ENCODE measurements around the gene GPR39.
"Not testable (repeated sequence)": the region's sequence is repeated elsewhere in the genome, so short reads cannot be mapped to it uniquely, and the experiment has no call there.

The GPR39 gene

GRCh38 chr2:132521341-132521740 lies 104.7 kb downstream of the GPR39 start:
- Histone ChIP-seq H3K9ac (ENCODE audit: low read length) (no peak overlapping the region), H3K36me3 (ENCODE audit: low read length) (no peaks in the 10 kb centered on the region), H3K27ac (ENCODE audit: low read depth, low read length) (no peak overlapping the region), H3F3A (ENCODE audit: insufficient read depth) (no peaks in the 10 kb centered on the region), H3K4me2 (ENCODE audit: low read depth, low read length, poor library complexity, severe bottlenecking) (no peak overlapping the region), H3K27me3 (ENCODE audit: low read length) (no peaks in the 10 kb centered on the region), H3K79me2 (ENCODE audit: insufficient read depth, low read length) (no peaks in the 10 kb centered on the region), H2AFZ (ENCODE audit: low read depth, low read length, severe bottlenecking) (no peak overlapping the region), H4K20me1 (ENCODE audit: low read depth, low read length) (no peaks in the 10 kb centered on the region), H3K9me3 (ENCODE audit: insufficient read depth, low read length) (no peaks in the 10 kb centered on the region), H3K9me2 (replicated peaks; ENCODE audit: insufficient read depth, low read length) (no peaks in the 10 kb centered on the region), H3K4me3 (ENCODE audit: insufficient read depth, low read length, poor library complexity, severe bottlenecking) (no peak overlapping the region)
- TF ChIP-seq CTCF (IDR thresholded peaks at IDR 0.05; ENCODE audit: insufficient read depth, low read length, poor library complexity, severe bottlenecking): no peak
- TF ChIP-seq EZH2phosphoT487 (conservative IDR thresholded peaks at IDR 0.05; ENCODE audit: low read length): no peak

- no peak for TF ChIP-seq EZH2phosphoT487 (conservative IDR thresholded peaks at IDR 0.05; ENCODE audit: low read length)
- TF ChIP-seq CTCF (IDR thresholded peaks at IDR 0.05; ENCODE audit: insufficient read depth, low read length, poor library complexity, severe bottlenecking): no peak
- no peaks in the 10 kb centered on the region for H4K20me1 ChIP-seq (ENCODE audit: low read depth, low read length)
- H3K9ac ChIP-seq (ENCODE audit: low read length): no peak overlapping the region
- no peak overlapping the region for H3K27ac ChIP-seq (ENCODE audit: low read depth, low read length)
- no peaks in the 10 kb centered on the region for H3K9me2 ChIP-seq (replicated peaks; ENCODE audit: insufficient read depth, low read length)
- no peak overlapping the region for H3K4me3 ChIP-seq (ENCODE audit: insufficient read depth, low read length, poor library complexity, severe bottlenecking)
- H3K36me3 ChIP-seq (ENCODE audit: low read length): no peaks in the 10 kb centered on the region
- no peaks in the 10 kb centered on the region for H3K27me3 ChIP-seq (ENCODE audit: low read length)
- no peaks in the 10 kb centered on the region for H3F3A ChIP-seq (ENCODE audit: insufficient read depth)
- H3K79me2 ChIP-seq (ENCODE audit: insufficient read depth, low read length): no peaks in the 10 kb centered on the region
- H2AFZ ChIP-seq (ENCODE audit: low read depth, low read length, severe bottlenecking): no peak overlapping the region
- H3K9me3 ChIP-seq (ENCODE audit: insufficient read depth, low read length): no peaks in the 10 kb centered on the region
- no peak overlapping the region for H3K4me2 ChIP-seq (ENCODE audit: low read depth, low read length, poor library complexity, severe bottlenecking)
These were observed 106.3 kb downstream of the GPR39 start for GRCh38 chr2:132522901-132523300.

- not testable (repeated sequence) for H3K79me2 ChIP-seq (ENCODE audit: insufficient read depth, low read length); H3K27me3 ChIP-seq (ENCODE audit: low read length); H3K4me2 ChIP-seq (ENCODE audit: low read depth, low read length, poor library complexity, severe bottlenecking)
These were observed 120.5 kb downstream of the GPR39 start for GRCh38 chr2:132537061-132537460.

GRCh38 chr2:132538331-132538855 lies 121.8 kb downstream of the GPR39 start:
- H4K20me1 ChIP-seq (ENCODE audit: low read depth, low read length): no peaks in the 10 kb centered on the region
- no peaks in the 10 kb centered on the region for H3K36me3 ChIP-seq (ENCODE audit: low read length)
- H3K9me3 ChIP-seq (ENCODE audit: insufficient read depth, low read length): peaks cover 12% of the 10 kb centered on the region
- H2AFZ ChIP-seq (ENCODE audit: low read depth, low read length, severe bottlenecking): no peak overlapping the region
- no peak overlapping the region for H3K27ac ChIP-seq (ENCODE audit: low read depth, low read length)
- no peak overlapping the region for H3K4me2 ChIP-seq (ENCODE audit: low read depth, low read length, poor library complexity, severe bottlenecking)
- no peaks in the 10 kb centered on the region for H3F3A ChIP-seq (ENCODE audit: insufficient read depth)
- no peak overlapping the region for H3K9ac ChIP-seq (ENCODE audit: low read length)
- TF ChIP-seq EZH2phosphoT487 (conservative IDR thresholded peaks at IDR 0.05; ENCODE audit: low read length): no peak
- no peak for TF ChIP-seq CTCF (IDR thresholded peaks at IDR 0.05; ENCODE audit: insufficient read depth, low read length, poor library complexity, severe bottlenecking)
- no peaks in the 10 kb centered on the region for H3K79me2 ChIP-seq (ENCODE audit: insufficient read depth, low read length)
- H3K27me3 ChIP-seq (ENCODE audit: low read length): no peaks in the 10 kb centered on the region
- H3K9me2 ChIP-seq (replicated peaks; ENCODE audit: insufficient read depth, low read length): no peaks in the 10 kb centered on the region
- H3K4me3 ChIP-seq (ENCODE audit: insufficient read depth, low read length, poor library complexity, severe bottlenecking): no peak overlapping the region

More at GRCh38 chr2:132537061-132537460, 120.5 kb downstream of the GPR39 start:
- not testable (repeated sequence) for H3K36me3 ChIP-seq (ENCODE audit: low read length); H3K9me2 ChIP-seq (replicated peaks; ENCODE audit: insufficient read depth, low read length); H4K20me1 ChIP-seq (ENCODE audit: low read depth, low read length); H3K9ac ChIP-seq (ENCODE audit: low read length); H3F3A ChIP-seq (ENCODE audit: insufficient read depth); H3K9me3 ChIP-seq (ENCODE audit: insufficient read depth, low read length); H2AFZ ChIP-seq (ENCODE audit: low read depth, low read length, severe bottlenecking); H3K27ac ChIP-seq (ENCODE audit: low read depth, low read length); H3K4me3 ChIP-seq (ENCODE audit: insufficient read depth, low read length, poor library complexity, severe bottlenecking)
